DND-41 (cell line): ENCODE data around the gene SOCS3.

Experiments used
- CTCF ChIP-seq: IDR thresholded peaks from 2 replicates; pipeline ENCODE4 v1.5.1; 2012; ENCODE audit warnings: borderline replicate concordance, low read length, moderate library complexity, mild to moderate bottlenecking; ENCODE audit not compliant: poor library complexity, severe bottlenecking; ENCODE audit errors: extremely low read depth
- EZH2 ChIP-seq: IDR thresholded peaks from 3 replicates; pipeline ENCODE4 v1.6.1; 2012; ENCODE audit warnings: borderline replicate concordance, low read depth, mild to moderate bottlenecking, moderate library complexity, low read length, inconsistent platforms; ENCODE audit not compliant: severe bottlenecking

- TF ChIP-seq CTCF (peak; percentile 31), EZH2 (no peak)
These were observed 30.6 kb upstream of the SOCS3 start for GRCh38 chr17:78390241-78391050.
